HuH-7 (cell line): ENCODE results near the gene ARHGAP42.

Source experiments
- DNase-seq: peaks from one replicate; pipeline ENCODE4 v3.0.0; 2011; ENCODE audit warnings: low spot score

Gene ARHGAP42

DNA sequence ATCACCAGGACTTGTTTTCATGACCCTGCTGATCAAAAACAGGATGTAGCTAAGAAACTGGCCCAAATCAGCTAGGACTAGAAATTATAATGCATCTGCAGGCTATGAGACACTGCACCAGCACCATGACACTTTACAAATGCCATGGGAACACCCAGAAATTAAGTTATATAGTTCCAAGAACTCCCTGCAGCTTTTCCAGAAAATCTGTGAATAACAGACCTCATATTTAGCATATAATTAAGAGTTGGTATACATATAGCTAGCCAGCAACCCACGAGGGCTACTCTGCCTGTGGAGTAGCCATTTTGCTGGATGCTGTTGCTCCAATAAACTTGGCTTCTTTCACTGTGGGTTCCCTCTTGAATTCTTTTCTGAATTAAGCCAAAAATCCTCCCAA, 341.6 kb downstream of the ARHGAP42 start:
- no peak for DNase-seq

DNA sequence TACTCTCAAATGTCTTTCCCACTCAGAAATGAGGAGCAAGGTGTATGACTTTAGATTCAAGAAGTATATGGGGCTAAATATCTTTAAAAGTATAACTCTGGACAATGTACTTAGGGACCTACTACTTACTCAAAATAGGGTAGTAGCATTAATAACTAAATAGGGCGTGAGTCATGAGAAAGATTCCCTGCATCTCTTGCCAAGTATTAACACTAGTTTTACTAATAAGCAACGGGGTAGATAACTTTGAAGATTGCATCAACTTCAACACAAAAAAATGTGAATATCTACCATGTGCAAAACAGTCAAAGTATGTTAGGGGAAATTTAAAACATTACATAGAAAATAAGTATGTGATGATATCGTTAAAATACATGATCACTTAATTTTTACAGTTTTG, 342.9 kb downstream of the ARHGAP42 start:
- DNase-seq: no peak

DNA sequence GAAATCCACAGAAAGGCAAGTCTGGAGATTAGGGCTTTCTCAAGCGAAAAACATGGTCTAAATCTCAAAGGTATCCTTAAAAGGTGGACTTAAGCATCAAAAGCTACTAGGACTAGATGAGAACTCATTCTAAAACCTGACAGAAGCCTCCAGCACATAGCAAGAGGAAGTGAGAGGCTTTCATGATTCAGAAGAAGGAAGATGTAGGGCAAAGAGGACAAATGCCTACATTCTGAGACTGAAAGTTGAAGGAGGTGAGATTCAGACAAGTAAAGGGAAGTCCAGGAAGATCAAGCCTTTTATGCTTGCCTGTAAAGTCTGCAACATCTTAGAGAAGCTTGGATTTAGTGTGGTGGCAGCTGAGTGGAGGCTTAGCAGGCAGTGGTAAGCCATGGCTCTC, 343.6 kb downstream of the ARHGAP42 start:
- DNase-seq: no peak

DNA sequence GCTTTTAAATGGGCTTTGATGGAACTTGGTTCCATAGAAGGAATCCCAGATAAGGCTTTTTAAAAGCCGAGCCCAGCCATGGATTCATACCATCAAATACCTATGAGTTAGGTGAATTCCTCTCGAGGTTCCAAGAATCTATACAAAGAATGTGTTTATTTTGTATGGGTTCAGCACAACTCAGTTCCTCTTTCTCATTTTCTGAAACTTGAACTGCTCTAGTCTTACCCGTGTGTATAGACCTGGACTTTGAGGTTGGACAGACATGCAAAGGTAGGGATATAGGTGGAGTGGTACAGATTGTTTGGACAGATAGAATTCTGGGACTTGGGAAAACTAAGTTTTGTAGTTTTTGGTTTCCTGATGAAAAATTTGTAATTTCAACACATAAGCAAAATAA, 344.6 kb downstream of the ARHGAP42 start:
- DNase-seq: no peak

DNA sequence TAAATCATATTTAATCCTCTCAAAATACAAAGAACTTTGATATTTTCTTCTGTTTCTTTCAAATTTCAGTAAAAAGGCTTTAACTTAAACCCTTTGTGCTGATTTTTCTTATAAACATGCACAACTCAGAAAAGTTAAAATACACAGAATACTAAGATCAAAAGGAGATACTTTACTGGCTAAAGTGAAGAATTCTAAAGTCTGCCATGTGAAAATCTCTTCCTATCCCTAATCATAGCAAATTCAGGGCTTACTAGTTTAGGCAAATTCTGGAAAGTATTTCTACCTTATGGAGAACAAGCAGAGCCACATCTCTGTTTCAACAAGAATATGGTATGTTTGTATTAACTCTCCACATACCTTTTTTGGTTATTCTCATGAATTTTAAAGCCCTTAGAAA, 345.9 kb downstream of the ARHGAP42 start:
- DNase-seq: no peak

DNA sequence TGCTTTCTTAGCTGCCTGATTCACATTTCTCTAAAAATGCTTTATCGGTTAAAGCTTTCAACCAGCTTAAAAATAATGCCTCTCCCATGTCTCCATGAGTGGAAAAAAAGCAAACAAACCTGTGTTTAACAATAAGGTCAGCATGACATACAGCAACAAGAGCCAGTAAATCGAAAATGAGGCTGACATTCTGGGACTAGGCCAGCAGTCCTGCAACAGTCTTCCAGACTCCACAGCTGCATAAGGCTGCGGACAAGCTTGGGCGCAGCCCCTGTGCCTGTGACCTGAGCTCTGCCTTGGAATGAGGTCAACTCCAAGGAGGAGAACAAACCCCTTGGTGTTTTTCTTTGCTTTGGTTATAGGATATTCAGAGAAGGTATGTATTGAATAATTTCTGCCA, 347.0 kb downstream of the ARHGAP42 start:
- no peak for DNase-seq

DNA sequence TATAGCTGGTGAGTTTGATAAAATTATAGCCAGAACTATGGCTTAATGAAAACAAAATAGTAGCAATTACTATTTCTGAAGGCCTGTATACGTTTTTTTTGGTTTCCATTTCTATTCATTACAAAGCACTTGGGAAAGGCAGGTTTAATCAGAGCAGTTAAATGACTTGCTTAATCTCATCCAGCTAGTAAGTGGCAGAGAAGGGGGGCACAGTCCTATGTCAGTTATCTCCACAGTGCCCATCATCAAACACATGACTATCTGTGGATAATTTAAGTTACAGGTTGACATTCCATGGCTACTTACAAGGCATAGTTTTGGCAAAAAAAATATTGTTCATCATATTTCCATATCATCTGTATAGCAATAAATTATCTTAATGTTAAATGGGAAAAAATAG, 348.8 kb downstream of the ARHGAP42 start:
- DNase-seq: no peak
